Memory B cell (primary cell): ENCODE measurements around the gene TTC33.
"Not testable (repeated sequence)": the region's sequence is repeated elsewhere in the genome, so short reads cannot be mapped to it uniquely, and the experiment has no call there.

Experiments used
- ATAC-seq: fragments of 150-1000 bp; cut with Tn5 transposase; 2 replicates; pipeline ENCODE4 v1.10.0; 2021; ENCODE audit warnings: low read depth, mild to moderate bottlenecking, moderate library complexity
- DNase-seq, 2 donors: peaks; one replicate each; pipeline ENCODE4 v3.0.0; 2022; ENCODE audit warnings: low spot score in 2 of 2
- H3K27ac Mint-ChIP-seq: one replicate; pipeline ENCODE4 v1.8.0; 2022; ENCODE audit warnings: mild to moderate bottlenecking, moderate library complexity, mixed read lengths
- H3K27me3 Mint-ChIP-seq: one replicate; pipeline ENCODE4 v1.8.0; 2022; ENCODE audit warnings: mixed read lengths
- H3K36me3 Mint-ChIP-seq: one replicate; pipeline ENCODE4 v1.8.0; 2022; ENCODE audit warnings: mild to moderate bottlenecking, mixed read lengths
- H3K4me1 Mint-ChIP-seq: one replicate; pipeline ENCODE4 v1.8.0; 2022; ENCODE audit warnings: mixed read lengths
- H3K4me3 Mint-ChIP-seq: one replicate; pipeline ENCODE4 v1.8.0; 2022; ENCODE audit warnings: mild to moderate bottlenecking, moderate library complexity, mixed read lengths
- H3K9me3 Mint-ChIP-seq: one replicate; pipeline ENCODE4 v1.8.0; 2022; ENCODE audit warnings: mixed read lengths

The TTC33 gene

DNA sequence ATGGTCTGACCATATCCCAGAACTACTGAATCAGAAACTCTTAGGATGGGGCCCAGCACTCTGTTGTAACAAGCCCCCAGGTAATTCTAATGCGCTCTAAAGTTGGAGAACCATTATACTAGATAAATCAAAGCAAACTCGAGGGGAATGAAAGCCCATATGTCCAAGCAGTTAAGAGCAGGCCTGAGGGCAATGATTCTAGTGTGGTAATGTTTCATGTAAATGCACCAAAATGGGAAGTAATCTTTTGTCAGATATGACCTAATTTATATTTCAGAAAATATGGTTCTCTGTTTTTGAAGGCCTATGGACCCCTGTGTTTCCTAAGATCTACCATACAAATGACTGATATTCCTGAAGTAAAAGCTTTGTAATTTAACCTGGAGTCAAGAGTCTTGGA is 184.0 kb downstream of the TTC33 start:
- no peak for ATAC-seq
- H3K36me3 Mint-ChIP-seq = no peaks in the 10 kb centered on the region
- H3K27me3 Mint-ChIP-seq = no peaks in the 10 kb centered on the region
- H3K4me3 Mint-ChIP-seq = no peak overlapping the region
- no peaks in the 10 kb centered on the region for H3K9me3 Mint-ChIP-seq
- H3K4me1 Mint-ChIP-seq = peaks cover 17% of the 10 kb centered on the region
- DNase-seq = no peak
- H3K27ac Mint-ChIP-seq = no peak overlapping the region

- peak overlapping the region; percentile 37 for H3K4me3 Mint-ChIP-seq
- H3K9me3 Mint-ChIP-seq = no peaks in the 10 kb centered on the region
- no peaks in the 10 kb centered on the region for H3K27me3 Mint-ChIP-seq
- DNase-seq (no peak), ATAC-seq (peak; percentile 67)
- H3K36me3 Mint-ChIP-seq = no peaks in the 10 kb centered on the region
- peaks cover 17% of the 10 kb centered on the region for H3K4me1 Mint-ChIP-seq
- peak overlapping the region; percentile 5 for H3K27ac Mint-ChIP-seq
These were observed 185.2 kb downstream of the TTC33 start for GRCh38 chr5:40570408-40571129.

DNA sequence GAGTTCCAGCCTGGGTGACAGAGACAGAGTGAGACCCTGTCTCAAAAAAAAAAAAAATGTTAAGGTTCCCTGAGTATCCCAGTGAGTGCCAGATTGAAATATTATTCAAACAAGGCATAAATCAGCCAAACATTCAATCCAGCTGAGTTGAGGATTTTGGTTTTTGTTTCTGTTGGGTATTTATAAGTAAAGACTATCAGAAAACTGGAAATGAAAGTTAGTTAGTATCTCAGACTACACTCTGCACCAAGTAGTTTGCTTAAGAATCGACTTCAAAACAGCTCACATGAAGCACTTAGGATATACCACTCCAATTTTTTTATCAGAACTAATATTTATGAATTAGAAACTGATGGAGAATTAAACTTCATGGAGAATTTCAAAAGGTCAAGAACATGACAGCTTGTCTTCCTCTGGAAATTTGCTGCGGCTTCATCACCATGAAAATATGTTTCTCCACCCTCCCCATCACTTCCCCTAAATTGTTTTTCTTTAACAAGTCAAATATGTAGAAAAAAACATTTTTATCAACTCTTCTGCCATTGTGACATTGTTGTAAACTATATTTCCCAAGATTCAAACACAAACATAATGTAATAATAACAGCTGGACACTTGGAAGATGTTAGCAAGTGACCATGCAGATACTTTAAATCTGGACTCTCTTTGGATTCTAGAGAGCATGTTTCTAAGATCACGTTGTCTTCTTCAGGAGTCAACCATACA is 186.1 kb downstream of the TTC33 start:
- no peaks in the 10 kb centered on the region for H3K27me3 Mint-ChIP-seq
- no peak for DNase-seq
- peaks cover 17% of the 10 kb centered on the region for H3K4me1 Mint-ChIP-seq
- no peaks in the 10 kb centered on the region for H3K9me3 Mint-ChIP-seq
- no peaks in the 10 kb centered on the region for H3K36me3 Mint-ChIP-seq
- ATAC-seq = peak; percentile 77
- no peak overlapping the region for H3K4me3 Mint-ChIP-seq
- peak overlapping the region; percentile 5 for H3K27ac Mint-ChIP-seq

GRCh38 chr5:40568548-40568947 is 187.2 kb downstream of the TTC33 start:
- no peaks in the 10 kb centered on the region for H3K27me3 Mint-ChIP-seq
- H3K36me3 Mint-ChIP-seq = no peaks in the 10 kb centered on the region
- no peaks in the 10 kb centered on the region for H3K9me3 Mint-ChIP-seq
- ATAC-seq = no peak
- no peak for DNase-seq
- H3K4me1 Mint-ChIP-seq = peaks cover 17% of the 10 kb centered on the region
- no peak overlapping the region for H3K4me3 Mint-ChIP-seq
- H3K27ac Mint-ChIP-seq = no peak overlapping the region

- H3K9me3 Mint-ChIP-seq, H3K36me3 Mint-ChIP-seq, H3K4me3 Mint-ChIP-seq, ATAC-seq, H3K27me3 Mint-ChIP-seq, H3K27ac Mint-ChIP-seq, H3K4me1 Mint-ChIP-seq, DNase-seq: not testable (repeated sequence)
These were observed 192.6 kb downstream of the TTC33 start for GRCh38 chr5:40563173-40563572.

GRCh38 chr5:40560474-40561110 is 195.2 kb downstream of the TTC33 start:
- Mint-ChIP-seq H3K27me3 (no peaks in the 10 kb centered on the region), H3K27ac (no peak overlapping the region), H3K9me3 (peaks cover 8% of the 10 kb centered on the region), H3K4me1 (peaks cover 4% of the 10 kb centered on the region), H3K36me3 (peaks cover 2% of the 10 kb centered on the region), H3K4me3 (no peak overlapping the region)
- no peak for ATAC-seq
- no peak for DNase-seq

- Mint-ChIP-seq H3K36me3 (peaks cover 2% of the 10 kb centered on the region), H3K9me3 (peaks cover 8% of the 10 kb centered on the region), H3K27me3 (no peaks in the 10 kb centered on the region), H3K4me1 (peaks cover 4% of the 10 kb centered on the region), H3K4me3 (no peak overlapping the region), H3K27ac (no peak overlapping the region)
- ATAC-seq (no peak), DNase-seq (no peak)
These were observed 196.5 kb downstream of the TTC33 start for GRCh38 chr5:40559306-40559705.

- Mint-ChIP-seq H3K4me3 (no peak overlapping the region), H3K27me3 (no peaks in the 10 kb centered on the region), H3K4me1 (no peaks in the 10 kb centered on the region), H3K9me3 (peaks cover 8% of the 10 kb centered on the region), H3K36me3 (peaks cover 2% of the 10 kb centered on the region), H3K27ac (no peak overlapping the region)
- ATAC-seq = no peak
- DNase-seq = no peak
These were observed 198.3 kb downstream of the TTC33 start for GRCh38 chr5:40557501-40557900.

- H3K27ac Mint-ChIP-seq = no peak overlapping the region
- peaks cover 8% of the 10 kb centered on the region for H3K9me3 Mint-ChIP-seq
- no peaks in the 10 kb centered on the region for H3K4me1 Mint-ChIP-seq
- H3K36me3 Mint-ChIP-seq = peaks cover 2% of the 10 kb centered on the region
- no peak overlapping the region for H3K4me3 Mint-ChIP-seq
- ATAC-seq = no peak
- no peak for DNase-seq
- H3K27me3 Mint-ChIP-seq = no peaks in the 10 kb centered on the region
These were observed 198.9 kb downstream of the TTC33 start for GRCh38 chr5:40556811-40557210.

- no peaks in the 10 kb centered on the region for H3K4me1 Mint-ChIP-seq
- DNase-seq (no peak), ATAC-seq (no peak)
- H3K36me3 Mint-ChIP-seq = no peaks in the 10 kb centered on the region
- H3K27ac Mint-ChIP-seq = no peak overlapping the region
- no peaks in the 10 kb centered on the region for H3K27me3 Mint-ChIP-seq
- no peak overlapping the region for H3K4me3 Mint-ChIP-seq
- peaks cover 3% of the 10 kb centered on the region for H3K9me3 Mint-ChIP-seq
These were observed 199.9 kb downstream of the TTC33 start for GRCh38 chr5:40555886-40556285.

DNA sequence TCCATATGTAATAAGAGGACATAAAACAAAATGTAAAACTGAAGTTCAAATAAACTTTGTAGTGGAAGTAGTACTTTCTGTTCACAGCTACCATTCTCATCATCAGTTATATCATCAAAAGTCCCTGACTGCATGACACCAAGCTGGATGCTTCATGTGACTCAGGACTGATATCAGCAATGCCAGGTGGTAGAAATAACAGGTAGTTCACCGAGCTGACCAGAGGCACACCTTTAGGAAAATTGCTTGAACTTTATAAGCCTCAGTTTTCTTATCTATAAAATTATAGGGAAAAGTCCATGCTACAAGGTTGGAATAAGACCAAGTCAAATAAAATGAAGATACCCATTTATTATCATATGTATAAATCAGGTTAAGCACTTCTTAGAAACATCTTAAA is 200.9 kb downstream of the TTC33 start:
- Mint-ChIP-seq H3K27me3 (no peaks in the 10 kb centered on the region), H3K36me3 (no peaks in the 10 kb centered on the region), H3K9me3 (no peaks in the 10 kb centered on the region), H3K27ac (no peak overlapping the region), H3K4me3 (no peak overlapping the region), H3K4me1 (no peaks in the 10 kb centered on the region)
- ATAC-seq = no peak
- DNase-seq = no peak

DNA sequence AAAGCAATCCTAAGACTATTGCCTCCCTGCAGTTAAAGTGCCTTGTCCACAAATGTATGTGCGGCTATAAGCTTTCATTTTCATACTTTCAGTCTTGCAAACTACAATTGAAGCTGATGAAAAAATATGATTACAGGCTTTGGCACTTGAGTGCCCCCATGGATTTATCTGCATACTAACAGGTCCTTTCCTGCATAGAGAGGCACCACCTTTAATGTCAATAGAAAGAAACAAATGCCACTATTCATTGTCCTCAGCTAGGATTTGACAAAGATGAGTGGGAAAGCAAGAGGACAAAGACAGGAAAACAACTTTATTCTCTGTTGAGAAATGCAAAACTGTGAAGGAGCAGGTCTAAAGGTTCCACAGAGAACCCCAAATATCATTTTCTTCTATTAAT is 201.7 kb downstream of the TTC33 start:
- Mint-ChIP-seq H3K27me3 (no peaks in the 10 kb centered on the region), H3K9me3 (no peaks in the 10 kb centered on the region), H3K4me1 (no peaks in the 10 kb centered on the region), H3K4me3 (no peak overlapping the region), H3K27ac (no peak overlapping the region), H3K36me3 (no peaks in the 10 kb centered on the region)
- no peak for ATAC-seq
- no peak for DNase-seq

DNA sequence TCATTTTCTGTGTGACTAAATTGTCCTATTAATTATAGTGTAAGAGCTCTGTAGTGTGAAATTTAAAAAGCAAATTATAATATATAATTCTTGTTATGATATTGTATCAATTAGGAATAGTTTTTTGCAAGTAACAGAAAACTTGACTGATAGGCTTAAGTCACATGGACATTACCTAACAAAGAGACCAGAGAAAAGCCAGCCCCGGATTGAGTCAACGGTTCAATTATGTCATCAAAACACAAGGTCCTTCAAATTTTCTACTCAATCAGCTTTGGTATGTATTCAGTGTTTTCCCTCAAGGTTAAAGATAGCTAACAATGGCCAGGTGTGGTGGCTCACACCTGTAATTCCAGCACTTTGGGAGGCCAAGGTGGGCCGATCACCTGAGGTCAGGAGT is 202.8 kb downstream of the TTC33 start:
- Mint-ChIP-seq H3K4me1 (no peaks in the 10 kb centered on the region), H3K36me3 (no peaks in the 10 kb centered on the region), H3K4me3 (no peak overlapping the region), H3K9me3 (no peaks in the 10 kb centered on the region), H3K27ac (no peak overlapping the region), H3K27me3 (no peaks in the 10 kb centered on the region)
- ATAC-seq (no peak), DNase-seq (no peak)
